Testis (tissue), 3 donors: ENCODE data around the gene ACOX3. TPM values are rescaled to one million over a fixed set of nuclear protein-coding genes. Genes with fewer than 3 reads are reported as not detected.

Experiments used
- DNase-seq: peaks from one replicate; pipeline ENCODE4 v3.0.0-alpha.2; 2019
- H3K27ac ChIP-seq, 2 donors: fragments of 200-600 bp; sonication (generic); one replicate each; pipeline ENCODE4 v1.5.1; 2019
- H3K27me3 ChIP-seq: fragments of 200-600 bp; sonication (generic); one replicate; pipeline ENCODE4 v1.5.1; 2019
- H3K36me3 ChIP-seq: fragments of 200-600 bp; sonication (generic); one replicate; pipeline ENCODE4 v1.5.1; 2017; ENCODE audit warnings: low read depth; ENCODE audit errors: missing control alignments
- H3K4me1 ChIP-seq: fragments of 200-600 bp; sonication (generic); one replicate; pipeline ENCODE4 v1.5.1; 2019
- H3K4me3 ChIP-seq, 2 donors: fragments of 200-600 bp; sonication (generic); one replicate each; pipeline ENCODE4 v1.5.1; 2017 to 2019
- H3K9me3 ChIP-seq: fragments of 200-600 bp; sonication (generic); one replicate; pipeline ENCODE4 v1.5.1; 2017
- CTCF ChIP-seq, 3 experiments: fragments of 450-650 bp in 2 of 3; fragments of 200-600 bp in 1 of 3; sonication (generic) in 1 of 3; IDR thresholded peaks; one replicate each; pipeline ENCODE4 v1.5.1; 2016 to 2019; ENCODE audit warnings: antibody characterized with exemption in 3 of 3, mild to moderate bottlenecking in 2 of 3, moderate library complexity in 1 of 3
- POLR2A ChIP-seq: fragments of 450-650 bp; IDR thresholded peaks from one replicate; pipeline ENCODE4 v1.6.1; 2017; ENCODE audit warnings: antibody characterized with exemption, mild to moderate bottlenecking, moderate library complexity
- WGBS, 2 donors: methylation state at CpG; one replicate each; pipeline ENCODE4 v1.1.5; 2018; 5-methylcytosine and 5-hydroxymethylcytosine counted together
- intact Hi-C: fragments of 100-400 bp; cut with DNase I; formaldehyde crosslinking; loops from one replicate; pipeline ENCODE4 v1.15.1; 2023; ENCODE audit warnings: low total_unique reads
- polyA plus RNA-seq: library from polyadenylated mRNA; stranded (reverse); fragments of 350-450 nt; fragmentation: Illumina TruSeq; extraction: RNeasy Lipid Tissue Mini Kit (QIAGEN cat#74804); gene quantifications from one replicate; pipeline ENCODE4 v1.2.3, GENCODE V29; 2014; ENCODE audit warnings: low read depth, low replicate concordance; ENCODE audit not compliant: insufficient read depth
- total RNA-seq, 2 donors: library from RNA; depleted of rRNA; stranded (reverse); fragments of >200 nt; gene quantifications; one replicate each; pipeline ENCODE4 v1.2.3, GENCODE V29; 2016

ACOX3 gene
- total and polyA plus RNA-seq, 3 donors from 2014 or later: 8.6 to 35.9 (median 29.8) TPM

GRCh38 chr4:8383016-8383415, 57.5 kb downstream of the ACOX3 start:
- WGBS, 2 donors: 93 to 100% methylated on average over 3 to 14 of the region's 14 CpGs
- no peak overlapping the region for H3K4me3 ChIP-seq
- H3K27ac ChIP-seq: no peak overlapping the region
- H3K4me1 ChIP-seq: peaks cover 6% of the 10 kb centered on the region
- peaks cover 3% of the 10 kb centered on the region for H3K36me3 ChIP-seq
- intact Hi-C loops: no loop called here
- no peak for DNase-seq
- no peaks in the 10 kb centered on the region for H3K9me3 ChIP-seq
- H3K27me3 ChIP-seq: no peaks in the 10 kb centered on the region
- no peak for TF ChIP-seq POLR2A
- no peak for TF ChIP-seq CTCF (IDR thresholded peaks at IDR 0.05)

GRCh38 chr4:8381814-8382581, 58.5 kb downstream of the ACOX3 start:
- no peak overlapping the region for H3K27ac ChIP-seq
- WGBS, 2 donors: 92 to 94% methylated on average over 20 to 24 of the region's 28 CpGs
- no peaks in the 10 kb centered on the region for H3K27me3 ChIP-seq
- peaks cover 3% of the 10 kb centered on the region for H3K36me3 ChIP-seq
- no peak for TF ChIP-seq POLR2A
- TF ChIP-seq CTCF (IDR thresholded peaks at IDR 0.05): no peak
- peaks cover 6% of the 10 kb centered on the region for H3K4me1 ChIP-seq
- no peak overlapping the region for H3K4me3 ChIP-seq
- no peak for DNase-seq
- intact Hi-C loops: no loop called here
- no peaks in the 10 kb centered on the region for H3K9me3 ChIP-seq

GRCh38 chr4:8380511-8381415, 59.8 kb downstream of the ACOX3 start:
- Histone ChIP-seq H3K9me3 (no peaks in the 10 kb centered on the region), H3K4me3 (no peak overlapping the region), H3K36me3 (no peaks in the 10 kb centered on the region), H3K27me3 (no peaks in the 10 kb centered on the region), H3K4me1 (peaks cover 6% of the 10 kb centered on the region), H3K27ac (no peak overlapping the region)
- no peak for DNase-seq
- WGBS, 2 donors: 92 to 93% methylated on average over 17 to 22 of the region's 22 CpGs
- intact Hi-C loops: no loop called here
- TF ChIP-seq POLR2A: no peak
- no peak for TF ChIP-seq CTCF (IDR thresholded peaks at IDR 0.05)

- intact Hi-C loops: no loop called here
- Histone ChIP-seq H3K4me1 (peaks cover 6% of the 10 kb centered on the region), H3K36me3 (no peaks in the 10 kb centered on the region), H3K27ac (no peak overlapping the region), H3K9me3 (no peaks in the 10 kb centered on the region), H3K4me3 (no peak overlapping the region), H3K27me3 (no peaks in the 10 kb centered on the region)
- TF ChIP-seq CTCF (IDR thresholded peaks at IDR 0.05) (no peak), POLR2A (no peak)
- 96% methylated on average over 6 of the region's 6 CpGs for WGBS, 2 donors
- DNase-seq: no peak
Observed at GRCh38 chr4:8379771-8380170, 60.8 kb downstream of the ACOX3 start.
